Left lung (tissue), 10 donors: ENCODE data around the gene DCTPP1. TPM values are rescaled to one million over a fixed set of nuclear protein-coding genes. Genes with fewer than 3 reads are reported as not detected.

ENCODE experiments used
- ATAC-seq: fragments of 200-7000 bp; cut with Tn5 transposase; one replicate; pipeline ENCODE4 v1.9.1; 2020; ENCODE audit warnings: moderate library complexity
- DNase-seq, 4 donors: peaks; one replicate each; pipeline ENCODE4 v3.0.0-alpha.2; 2013 to 2020
- H3K27ac ChIP-seq, 2 donors: fragments of 200-600 bp; sonication (generic) in 1 of 2; one replicate each; pipeline versions ENCODE4 v1.5.0 to v1.8.0; 2020 to 2021
- H3K27me3 ChIP-seq, 2 donors: fragments of 200-600 bp; sonication (generic) in 1 of 2; one replicate each; pipeline versions ENCODE4 v1.5.0 to v1.8.0; 2020 to 2021
- H3K36me3 ChIP-seq, 2 donors: fragments of 200-600 bp; sonication (generic) in 1 of 2; one replicate each; pipeline versions ENCODE4 v1.5.0 to v1.8.0; 2020 to 2021
- H3K4me1 ChIP-seq, 2 donors: fragments of 200-600 bp; one replicate each; pipeline ENCODE4 v1.8.0; 2021
- H3K4me3 ChIP-seq, 2 donors: fragments of 200-600 bp; sonication (generic) in 1 of 2; one replicate each; pipeline versions ENCODE4 v1.5.0 to v1.8.0; 2020 to 2021; ENCODE audit warnings: mild to moderate bottlenecking in 1 of 2
- H3K9me3 ChIP-seq, 2 donors: fragments of 200-600 bp; sonication (generic) in 1 of 2; one replicate each; pipeline versions ENCODE4 v1.5.0 to v1.8.0; 2020 to 2021
- CTCF ChIP-seq, 2 donors: fragments of 200-600 bp; sonication (generic) in 1 of 2; IDR thresholded peaks; one replicate each; pipeline versions ENCODE4 v1.5.0 to v1.8.0; 2021; ENCODE audit warnings: antibody characterized with exemption in 2 of 2
- intact Hi-C, 2 donors: fragments of 100-400 bp; cut with DNase I; formaldehyde crosslinking; loops; one replicate each; pipeline versions ENCODE4 v1.11.2 to v1.14.2; 2022
- polyA plus RNA-seq, 6 donors: library from polyadenylated mRNA; unstranded; fragments of 120-200 nt; gene quantifications; one replicate each; pipeline ENCODE4 v1.2.1, GENCODE V29; 2013; ENCODE audit not compliant: insufficient read length in 6 of 6
- total RNA-seq, 2 donors: library from RNA; stranded (reverse); fragmentation: NEBNext Ultra II Directional; extraction: Animal tissue kit (Norgen Biotek cat#: 25700); gene quantifications; one replicate each; pipeline ENCODE4 v1.2.1, GENCODE V29; 2021
- donor health status: DM: no; HTN: yes; CAD: no.
- donor health status: DM: no; HTN: no; CAD: no.

The DCTPP1 gene
- total and polyA plus RNA-seq, 8 donors: 26.2 to 49.3 (median 37.0) TPM

- no peaks in the 10 kb centered on the region for H3K9me3 ChIP-seq
- no peak for TF ChIP-seq CTCF (IDR thresholded peaks at IDR 0.05)
- intact Hi-C loops: no loop called here
- no peak for DNase-seq
- H3K4me1 ChIP-seq: peaks cover 4 to 33% of the 10 kb centered on the region in 2 donors
- peak overlapping the region; percentile 45 to 69 for H3K4me3 ChIP-seq
- H3K27me3 ChIP-seq: no peaks in the 10 kb centered on the region
- ATAC-seq: no peak
- peak overlapping the region; percentile 99 to 100 for H3K27ac ChIP-seq
- no peaks in the 10 kb centered on the region for H3K36me3 ChIP-seq
Observed at GRCh38 chr16:30379158-30379783, 50.6 kb downstream of the DCTPP1 start.

GRCh38 chr16:30378236-30379157 lies 51.3 kb downstream of the DCTPP1 start:
- H3K9me3 ChIP-seq: no peaks in the 10 kb centered on the region
- DNase-seq (peak; percentile 97 to 100 (median 99)), ATAC-seq (peak; percentile 97)
- intact Hi-C loops: no loop called here
- H3K4me1 ChIP-seq: peaks cover 4 to 33% of the 10 kb centered on the region in 2 donors
- TF ChIP-seq CTCF (IDR thresholded peaks at IDR 0.05): no peak
- peak overlapping the region; percentile 45 to 69 for H3K4me3 ChIP-seq
- H3K27ac ChIP-seq: peak overlapping the region; percentile 99 to 100
- H3K36me3 ChIP-seq: no peaks in the 10 kb centered on the region
- H3K27me3 ChIP-seq: no peaks in the 10 kb centered on the region

GRCh38 chr16:30377812-30378235 lies 52.0 kb downstream of the DCTPP1 start:
- intact Hi-C loops: no loop called here

GRCh38 chr16:30377050-30377811 lies 52.6 kb downstream of the DCTPP1 start:
- no peak for ATAC-seq
- H3K4me1 ChIP-seq: peaks cover 4 to 33% of the 10 kb centered on the region in 2 donors
- no peak for TF ChIP-seq CTCF (IDR thresholded peaks at IDR 0.05)
- peak overlapping the region; percentile 99 to 100 for H3K27ac ChIP-seq
- H3K4me3 ChIP-seq: peak overlapping the region; percentile 45 to 69
- H3K27me3 ChIP-seq: no peaks in the 10 kb centered on the region
- DNase-seq: no peak
- intact Hi-C loops: no loop called here
- H3K36me3 ChIP-seq: no peaks in the 10 kb centered on the region
- H3K9me3 ChIP-seq: no peaks in the 10 kb centered on the region

More at GRCh38 chr16:30377812-30378235, 52.0 kb downstream of the DCTPP1 start:
- Histone ChIP-seq H3K4me1 (peaks cover 4 to 33% of the 10 kb centered on the region in 2 donors), H3K9me3 (no peaks in the 10 kb centered on the region), H3K27me3 (no peaks in the 10 kb centered on the region), H3K36me3 (no peaks in the 10 kb centered on the region), H3K4me3 (peak overlapping the region; percentile 45 to 69), H3K27ac (peak overlapping the region; percentile 99 to 100)
- ATAC-seq (peak; percentile 76), DNase-seq (peak; percentile 90 to 98 (median 94))
- TF ChIP-seq CTCF (IDR thresholded peaks at IDR 0.05): no peak
